ENCODE measurements around the gene RPN1.
"Not testable (repeated sequence)": the region's sequence is repeated elsewhere in the genome, so short reads cannot be mapped to it uniquely, and the experiment has no call there.

The RPN1 gene

DNA sequence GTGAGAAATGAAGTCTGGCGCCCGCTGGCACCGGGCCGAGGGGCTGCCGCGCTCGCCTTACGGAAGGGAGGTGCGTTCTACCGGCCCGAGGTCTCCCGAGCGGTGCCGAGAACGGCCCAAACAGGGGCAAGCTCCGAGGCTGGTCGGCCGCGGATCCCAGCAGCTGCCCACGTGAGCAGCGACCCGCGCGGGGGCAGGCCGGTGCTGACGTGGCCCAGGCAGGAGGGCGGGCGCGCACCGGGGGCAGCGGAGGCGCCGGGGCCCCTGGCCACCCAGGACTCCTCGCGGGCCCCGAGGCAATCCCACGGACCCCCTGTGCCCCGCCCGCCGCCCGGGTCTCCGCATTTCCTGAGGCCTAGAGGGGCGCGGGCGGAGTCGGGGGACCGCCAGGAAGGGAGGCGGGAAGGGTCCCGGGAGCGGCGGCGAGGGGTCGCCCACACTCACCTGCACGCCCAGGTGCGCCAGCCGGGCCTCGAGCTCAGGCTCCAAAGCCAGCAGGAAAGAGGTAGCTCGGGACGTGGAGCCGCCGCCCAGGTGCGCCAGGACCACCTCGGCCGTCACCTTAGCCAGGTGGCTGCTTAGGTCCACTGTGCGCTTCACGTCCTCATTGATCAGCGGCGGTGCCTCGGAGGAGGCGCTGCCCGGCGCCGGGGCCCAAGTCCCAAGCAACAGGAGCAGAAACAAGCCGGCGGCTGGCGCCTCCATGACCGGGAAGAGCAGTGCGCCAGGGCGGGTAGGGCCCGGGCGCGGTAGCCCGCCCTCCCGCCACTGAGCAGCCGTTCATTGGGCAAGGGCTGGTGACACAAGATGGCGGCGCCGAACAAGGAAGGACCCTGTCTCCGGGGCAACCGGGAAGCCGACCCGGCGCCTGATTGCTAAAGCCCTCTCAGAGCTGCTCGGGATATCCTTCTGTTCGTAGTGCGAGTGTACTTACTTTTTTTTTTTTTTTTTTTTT lies at the start of gene RPN1:
RPN1 (minus strand) TSS at position 723 of the 955 bp plus-strand sequence; CDS start at position 705, 18 bp downstream.
- DNase-seq: peak; percentile 92

DNA sequence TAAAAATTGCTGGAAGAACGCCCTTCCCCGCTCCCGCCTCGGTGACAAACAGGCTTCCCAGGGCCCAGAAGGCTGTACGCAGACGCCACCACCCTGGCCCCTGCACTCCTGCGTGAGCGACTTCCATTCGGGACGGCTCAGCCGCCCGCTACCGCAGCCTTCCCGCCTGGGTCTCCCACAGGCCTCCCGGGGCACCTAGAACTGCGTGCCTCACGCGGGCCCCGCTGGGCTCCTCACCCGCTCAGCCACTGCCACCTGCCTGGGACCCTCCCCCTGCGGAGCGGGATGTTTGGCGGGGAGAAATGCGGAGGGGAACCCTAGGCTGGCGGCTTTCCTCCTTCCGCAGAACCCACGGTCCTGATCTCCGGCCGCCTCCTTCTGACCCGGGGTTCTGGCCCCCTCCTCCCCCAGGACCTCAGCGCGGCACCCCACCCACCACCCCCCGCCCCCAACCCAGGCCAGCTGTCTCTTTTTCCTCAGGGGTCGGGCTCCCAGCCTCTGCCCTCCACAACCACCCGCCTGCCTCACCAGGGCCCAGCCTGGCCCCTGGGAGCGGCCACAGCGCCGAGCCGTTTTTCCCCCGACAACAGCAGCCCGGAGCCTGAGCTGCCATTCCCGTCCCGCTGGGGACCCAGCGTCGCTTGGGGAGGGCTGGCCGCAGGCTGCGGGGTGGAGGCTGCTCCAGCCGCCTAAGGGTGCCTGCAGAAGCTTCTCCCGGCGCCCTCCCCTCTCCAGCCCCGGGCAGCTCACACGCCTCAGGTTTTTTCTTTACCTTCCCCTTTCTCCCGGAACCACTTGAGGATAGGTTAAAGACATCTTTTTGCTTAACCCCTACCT lies 47.8 kb upstream of the RPN1 start:
- no peak for DNase-seq

DNA sequence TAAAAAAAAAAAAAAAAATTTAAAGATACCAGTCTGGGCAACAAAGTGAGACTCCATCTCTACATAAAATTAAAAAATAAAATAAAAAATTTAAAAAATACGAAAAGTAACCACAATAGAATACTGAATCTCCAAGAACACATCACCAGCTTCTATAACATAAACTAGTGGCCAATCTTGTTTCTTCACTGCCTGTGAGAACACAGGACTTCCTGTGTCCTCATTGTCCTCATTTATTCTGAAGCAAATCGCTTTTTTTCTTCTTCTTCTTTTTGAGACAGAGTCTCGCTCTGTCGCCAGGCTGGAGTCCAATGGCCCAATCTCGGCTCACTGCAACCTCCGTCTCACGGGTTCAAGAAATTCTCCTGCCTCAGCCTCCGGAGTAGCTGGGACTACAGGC lies 46.7 kb upstream of the RPN1 start:
- DNase-seq: no peak

- no peak for DNase-seq
Observed at GRCh38 chr3:128693696-128694095, 43.1 kb upstream of the RPN1 start.

DNA sequence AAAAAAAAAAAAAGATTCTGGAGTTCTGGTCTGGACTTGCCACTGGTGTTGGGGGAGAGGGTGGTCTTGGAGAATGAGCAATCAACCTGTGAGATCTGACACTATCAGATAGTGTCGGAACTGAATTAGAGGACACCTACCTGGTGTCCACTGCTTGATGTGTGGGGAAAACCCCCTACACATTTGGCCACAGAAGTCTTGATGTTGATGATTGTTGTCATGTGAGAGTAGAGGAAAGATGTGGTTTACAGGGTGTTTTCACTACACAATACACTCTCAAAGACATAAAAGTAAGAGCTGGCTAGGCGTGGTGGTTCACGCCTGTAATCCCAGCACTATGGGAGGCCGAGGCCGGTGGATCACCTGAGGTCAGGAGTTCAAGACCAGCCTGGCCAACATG lies 38.4 kb upstream of the RPN1 start:
- DNase-seq: no peak

- no peak for DNase-seq
Observed at GRCh38 chr3:128686465-128686864, 35.8 kb upstream of the RPN1 start.

- no peak for DNase-seq
Observed at GRCh38 chr3:128684986-128685726, 34.5 kb upstream of the RPN1 start.

- no peak for DNase-seq
Observed at GRCh38 chr3:128683957-128684356, 33.3 kb upstream of the RPN1 start.

DNA sequence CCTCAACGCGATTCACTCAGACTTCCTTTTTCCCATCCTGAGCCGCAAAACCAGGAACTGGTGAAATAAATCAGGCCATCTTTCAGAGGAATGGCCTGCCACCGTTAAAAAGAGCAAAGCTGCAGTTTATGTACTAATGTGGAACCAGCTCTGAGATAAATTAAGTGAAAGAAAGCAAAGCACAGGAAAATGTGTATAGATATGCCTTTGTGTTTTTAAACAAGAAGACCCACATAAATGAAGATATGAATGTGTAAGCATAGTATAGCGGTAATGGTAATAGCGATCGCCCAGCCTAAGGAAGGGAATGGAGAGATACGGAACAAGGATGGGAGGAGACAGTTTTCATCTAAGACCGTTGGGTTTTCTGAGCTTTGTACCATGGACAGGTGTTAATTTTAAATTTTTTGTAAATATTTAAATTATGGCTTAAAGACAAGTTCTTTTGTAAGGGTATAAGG lies 30.8 kb upstream of the RPN1 start:
- DNase-seq: peak; percentile 65

DNA sequence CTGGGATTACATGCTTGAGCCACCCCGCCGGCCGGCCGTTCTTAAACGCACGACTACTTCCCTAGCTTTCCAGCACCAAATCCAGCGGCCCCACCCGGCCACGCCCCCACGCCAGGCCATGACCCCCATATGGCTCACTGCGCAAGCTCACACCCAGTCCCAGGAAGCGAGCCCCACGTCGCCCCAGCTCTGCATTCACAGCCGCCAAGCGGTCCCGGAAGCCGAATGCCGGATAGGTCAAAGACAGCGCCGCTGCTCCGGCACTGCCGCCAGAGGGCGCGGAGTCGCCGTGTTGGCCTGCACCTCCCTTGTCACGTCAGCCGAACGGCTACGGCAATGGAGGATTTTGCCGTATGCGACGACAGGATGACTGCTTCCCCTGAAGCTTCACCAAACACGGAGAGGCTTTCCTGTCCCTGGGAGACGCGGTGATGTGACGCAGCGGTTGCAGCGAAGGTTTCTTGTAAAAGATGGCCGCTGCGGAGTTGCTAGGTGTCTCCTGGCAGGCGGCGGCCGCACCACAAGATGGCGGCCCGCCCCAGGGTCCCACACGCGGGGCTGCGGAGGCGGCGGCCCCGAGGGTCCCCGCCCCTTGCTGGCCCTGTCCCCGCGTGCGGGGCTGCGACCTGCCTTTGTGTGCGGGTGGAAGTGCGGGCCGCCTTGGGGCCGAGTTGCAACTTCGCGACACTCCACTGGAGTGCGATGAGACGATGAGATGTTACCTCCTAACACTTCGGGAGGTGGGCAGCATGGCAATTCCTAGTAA lies 30.2 kb upstream of the RPN1 start:
- DNase-seq: peak; percentile 95

GRCh38 chr3:128679338-128679737 lies 28.7 kb upstream of the RPN1 start:
- DNase-seq: no peak

GRCh38 chr3:128675802-128676201 lies 25.2 kb upstream of the RPN1 start:
- not testable (repeated sequence) for DNase-seq

GRCh38 chr3:128674161-128674784 lies 23.7 kb upstream of the RPN1 start:
- DNase-seq: no peak

GRCh38 chr3:128667641-128668040 lies 17.0 kb upstream of the RPN1 start:
- no peak for DNase-seq

DNA sequence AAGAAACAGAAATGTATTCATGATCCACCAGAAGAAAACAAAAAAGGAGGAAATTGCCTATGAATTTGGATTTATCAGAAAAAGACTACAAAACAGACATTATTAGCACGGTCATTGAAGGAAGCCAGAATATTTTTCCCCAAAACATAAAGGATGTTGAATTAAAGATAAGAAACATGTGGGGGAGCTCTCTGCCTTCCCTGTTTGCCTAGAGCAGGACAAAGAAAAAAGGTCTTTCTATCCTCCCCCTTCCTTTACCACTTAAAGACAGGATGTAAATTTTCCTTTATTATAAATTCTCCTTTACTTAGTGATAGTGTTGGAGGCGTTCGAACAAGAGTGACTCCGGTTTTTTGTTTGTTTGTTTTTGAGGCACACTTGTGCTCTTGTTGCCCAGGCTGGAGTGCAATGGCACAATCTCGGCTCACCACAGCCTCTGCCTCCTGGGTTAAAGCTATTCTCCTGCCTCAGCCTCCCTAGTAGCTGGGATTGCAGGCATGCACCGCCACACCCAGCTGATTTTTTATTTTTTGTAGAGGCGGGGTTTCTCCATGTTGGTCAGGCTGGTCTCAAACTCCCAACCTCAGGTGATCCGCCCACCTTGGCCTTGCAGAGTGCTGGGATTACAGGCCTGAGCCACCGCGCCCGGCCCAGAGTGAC lies 14.9 kb upstream of the RPN1 start:
- no peak for DNase-seq

DNA sequence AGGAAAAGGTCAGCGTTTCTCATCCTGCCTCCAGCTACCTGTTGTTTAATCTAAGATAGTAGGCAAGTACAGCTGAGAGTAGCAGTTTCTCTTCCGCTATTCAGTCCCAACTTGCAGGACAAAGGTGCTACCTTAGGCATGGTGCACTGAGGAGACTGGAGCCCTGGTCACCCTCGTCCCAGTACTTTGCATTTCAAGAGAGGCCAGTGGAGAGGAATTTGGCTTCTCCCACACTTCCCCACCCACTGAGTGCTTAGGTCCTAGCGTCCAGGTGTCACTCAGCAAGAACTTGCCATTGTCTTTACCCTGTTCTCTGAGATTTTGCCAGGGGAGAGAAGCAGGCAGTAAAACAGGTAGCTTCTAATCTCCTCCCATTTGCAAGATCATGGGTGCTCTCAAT lies 12.5 kb upstream of the RPN1 start:
- DNase-seq: no peak

GRCh38 chr3:128655531-128655930 lies 4.9 kb upstream of the RPN1 start:
- DNase-seq: no peak

DNA sequence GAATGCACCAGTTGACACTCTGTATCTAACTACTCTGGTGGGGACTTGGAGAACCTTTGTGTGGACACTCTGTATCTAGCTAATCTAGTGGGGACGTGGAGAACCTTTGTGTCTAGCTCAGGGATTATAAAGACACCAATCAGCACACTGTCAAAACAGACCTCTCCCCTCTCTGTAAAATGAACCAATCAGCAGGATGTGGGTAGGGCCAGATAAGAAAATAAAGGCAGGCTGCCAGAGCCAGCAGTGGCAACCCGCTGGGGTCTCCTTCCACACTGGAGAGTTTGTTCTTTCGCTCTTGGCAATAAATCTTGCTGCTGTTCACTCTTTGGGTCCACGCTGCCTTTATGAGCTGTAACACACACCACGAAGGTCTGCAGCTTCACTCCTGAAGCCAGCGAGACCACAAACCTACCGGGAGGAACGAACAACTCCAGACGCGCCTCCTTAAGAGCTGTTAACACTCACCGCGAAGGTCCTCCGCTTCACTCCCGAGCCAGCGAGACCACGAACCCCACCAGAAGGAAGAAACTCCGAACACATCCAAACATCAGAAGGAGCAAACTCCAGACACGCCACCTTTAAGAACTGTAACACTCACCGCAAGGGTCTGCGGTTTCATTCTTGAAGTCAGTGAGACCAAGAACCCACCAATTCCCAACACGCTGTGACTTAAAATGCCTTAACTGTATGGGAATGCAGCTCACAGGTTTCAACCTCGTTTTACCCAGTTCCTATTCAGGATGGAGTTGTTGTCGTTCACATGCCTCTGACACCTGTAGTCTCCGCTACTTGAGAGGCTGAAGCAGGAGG lies 3.6 kb upstream of the RPN1 start:
- DNase-seq: not testable (repeated sequence)

GRCh38 chr3:128653383-128653992 lies 2.9 kb upstream of the RPN1 start:
- not testable (repeated sequence) for DNase-seq

Measured in NCI-H1694 treated with DMSO at 0.1 percent for 48 hours (cell line).